PFSK-1 (cell line): ENCODE data around the gene OR56B4.

Experiments
- FOXP2 ChIP-seq: optimal IDR thresholded peaks from 2 replicates; pipeline ENCODE3; 2011; ENCODE audit warnings: borderline replicate concordance, control low read depth, inconsistent platforms; ENCODE audit not compliant: insufficient read depth; ENCODE audit errors: extremely low read length, extremely low read depth
- POLR2AphosphoS5 ChIP-seq: IDR thresholded peaks from 2 replicates; pipeline ENCODE4 v1.6.1; 2012; ENCODE audit warnings: low read depth, mild to moderate bottlenecking, control low read depth, low read length, moderate library complexity
- REST ChIP-seq, 2 experiments: IDR thresholded peaks; 2 replicates each; pipeline versions ENCODE4 v1.6.1 to v1.8.0; 2011 to 2012; ENCODE audit warnings: low read depth in 2 of 2, low read length in 2 of 2, control low read depth in 1 of 2, inconsistent platforms in 1 of 2, mild to moderate bottlenecking in 1 of 2, moderate library complexity in 1 of 2; ENCODE audit not compliant: insufficient read depth in 1 of 2
- SIN3A ChIP-seq: IDR thresholded peaks from 2 replicates; pipeline ENCODE4 v1.6.1; 2012; ENCODE audit warnings: mild to moderate bottlenecking, low read length, moderate library complexity, borderline replicate concordance; ENCODE audit not compliant: insufficient read depth
- TAF1 ChIP-seq: IDR thresholded peaks from 2 replicates; pipeline ENCODE4 v1.6.1; 2012; ENCODE audit warnings: low read length, control low read depth, borderline replicate concordance; ENCODE audit not compliant: insufficient read depth

- TF ChIP-seq POLR2AphosphoS5 (no peak), REST (IDR thresholded peaks at IDR 0.05; ENCODE audit: insufficient read depth in 1 of 2, low read depth in 2 of 2, low read length in 2 of 2) (no peak), SIN3A (no peak), TAF1 (no peak), FOXP2 (no peak)
Measured at GRCh38 chr11:6079463-6079862, 28.0 kb upstream of the OR56B4 start.
